PFSK-1 (cell line): ENCODE data around the gene ACSF2.

Source experiments
- FOXP2 ChIP-seq: optimal IDR thresholded peaks from 2 replicates; pipeline ENCODE3; 2011; ENCODE audit warnings: borderline replicate concordance, control low read depth, inconsistent platforms; ENCODE audit not compliant: insufficient read depth; ENCODE audit errors: extremely low read length, extremely low read depth
- POLR2AphosphoS5 ChIP-seq: IDR thresholded peaks from 2 replicates; pipeline ENCODE4 v1.6.1; 2012; ENCODE audit warnings: low read depth, mild to moderate bottlenecking, control low read depth, low read length, moderate library complexity
- REST ChIP-seq, 2 experiments: IDR thresholded peaks; 2 replicates each; pipeline versions ENCODE4 v1.6.1 to v1.8.0; 2011 to 2012; ENCODE audit warnings: low read depth in 2 of 2, low read length in 2 of 2, control low read depth in 1 of 2, inconsistent platforms in 1 of 2, mild to moderate bottlenecking in 1 of 2, moderate library complexity in 1 of 2; ENCODE audit not compliant: insufficient read depth in 1 of 2
- TAF1 ChIP-seq: IDR thresholded peaks from 2 replicates; pipeline ENCODE4 v1.6.1; 2012; ENCODE audit warnings: low read length, control low read depth, borderline replicate concordance; ENCODE audit not compliant: insufficient read depth

DNA sequence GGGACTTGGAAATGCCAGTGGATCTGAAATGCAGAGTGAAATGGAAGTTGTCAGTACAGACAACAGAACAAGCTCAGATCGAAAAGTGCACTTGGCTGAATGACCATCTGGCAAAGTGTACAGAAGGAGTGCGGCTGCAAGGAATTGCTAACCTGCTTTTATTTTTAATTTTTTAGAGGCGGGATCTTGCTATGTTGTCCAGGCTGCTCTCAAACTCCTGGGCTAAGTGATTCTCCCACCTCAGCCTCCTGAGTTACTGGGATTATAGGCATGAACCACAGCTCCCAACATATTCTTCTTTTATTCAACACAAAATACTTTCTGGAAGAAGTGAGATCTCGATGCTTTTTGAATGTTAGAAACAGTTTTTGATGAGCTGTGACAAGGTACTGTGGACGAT, 32.3 kb upstream of the ACSF2 start:
- no peak for TF ChIP-seq FOXP2
- no peak for TF ChIP-seq TAF1
- no peak for TF ChIP-seq POLR2AphosphoS5
- no peak for TF ChIP-seq REST (IDR thresholded peaks at IDR 0.05; ENCODE audit: insufficient read depth in 1 of 2, low read depth in 2 of 2, low read length in 2 of 2)
